Motor neuron (in vitro differentiated cells): Measurements from ENCODE around the gene PCID2. TPM values are rescaled to one million over a fixed set of nuclear protein-coding genes. Genes with fewer than 3 reads are reported as not detected.
"Not testable (repeated sequence)": the region's sequence is repeated elsewhere in the genome, so short reads cannot be mapped to it uniquely, and the experiment has no call there.

ENCODE experiments used
- ATAC-seq, 8 experiments: fragments of 200-7000 bp; cut with Tn5 transposase; replicated peaks in 6 of 8; 2 replicates each; pipeline ENCODE4 v1.8.0; 2021; ENCODE audit warnings: mild to moderate bottlenecking in 8 of 8, moderate library complexity in 8 of 8
- H3K27ac ChIP-seq, 2 donors: fragments of 250-450 bp; sonication (Bioruptor Pico); 2 replicates each; pipeline ENCODE4 v1.9.0; 2021; ENCODE audit warnings: antibody characterized with exemption in 2 of 2, mild to moderate bottlenecking in 2 of 2, moderate library complexity in 1 of 2
- H3K4me1 ChIP-seq, 2 donors: fragments of 250-450 bp; sonication (Bioruptor Pico); replicated peaks in 1 of 2; 2 replicates each; pipeline ENCODE4 v1.6.1; 2021; ENCODE audit warnings: antibody characterized with exemption in 2 of 2, mild to moderate bottlenecking in 2 of 2, moderate library complexity in 1 of 2
- H3K4me3 ChIP-seq, 5 donors: fragments of 250-450 bp; sonication (Bioruptor Pico); 2 replicates each; pipeline ENCODE4 v1.9.0; 2021; ENCODE audit warnings: antibody characterized with exemption in 5 of 5, mild to moderate bottlenecking in 5 of 5, moderate library complexity in 4 of 5
- WGBS, 10 experiments: fragments of 450-650 bp; shearing (Covaris generic); methylation state at CpG; one replicate each; pipeline ENCODE4 v1.0.0; 2022; 5-methylcytosine and 5-hydroxymethylcytosine counted together
- in situ Hi-C, 9 experiments: fragments of 400-800 bp; cut with MboI; loops; one replicate each; pipeline ENCODE4 v1.15.0; 2021; ENCODE audit warnings: low sequenced_read_pairs in 9 of 9, low pct_unique_long_range_greater_than_20kb in 2 of 9; ENCODE audit not compliant: unreplicated experiment in 9 of 9
- total RNA-seq, 8 experiments: library from RNA; unstranded; fragments of 300-600 nt; gene quantifications; 2 replicates each; pipeline versions ENCODE4 v1.2.3 to v1.2.4, GENCODE V29; 2022

Gene PCID2
- 10 to 100 TPM; 24.8 to 89.9 (median 36.3) TPM for total RNA-seq

DNA sequence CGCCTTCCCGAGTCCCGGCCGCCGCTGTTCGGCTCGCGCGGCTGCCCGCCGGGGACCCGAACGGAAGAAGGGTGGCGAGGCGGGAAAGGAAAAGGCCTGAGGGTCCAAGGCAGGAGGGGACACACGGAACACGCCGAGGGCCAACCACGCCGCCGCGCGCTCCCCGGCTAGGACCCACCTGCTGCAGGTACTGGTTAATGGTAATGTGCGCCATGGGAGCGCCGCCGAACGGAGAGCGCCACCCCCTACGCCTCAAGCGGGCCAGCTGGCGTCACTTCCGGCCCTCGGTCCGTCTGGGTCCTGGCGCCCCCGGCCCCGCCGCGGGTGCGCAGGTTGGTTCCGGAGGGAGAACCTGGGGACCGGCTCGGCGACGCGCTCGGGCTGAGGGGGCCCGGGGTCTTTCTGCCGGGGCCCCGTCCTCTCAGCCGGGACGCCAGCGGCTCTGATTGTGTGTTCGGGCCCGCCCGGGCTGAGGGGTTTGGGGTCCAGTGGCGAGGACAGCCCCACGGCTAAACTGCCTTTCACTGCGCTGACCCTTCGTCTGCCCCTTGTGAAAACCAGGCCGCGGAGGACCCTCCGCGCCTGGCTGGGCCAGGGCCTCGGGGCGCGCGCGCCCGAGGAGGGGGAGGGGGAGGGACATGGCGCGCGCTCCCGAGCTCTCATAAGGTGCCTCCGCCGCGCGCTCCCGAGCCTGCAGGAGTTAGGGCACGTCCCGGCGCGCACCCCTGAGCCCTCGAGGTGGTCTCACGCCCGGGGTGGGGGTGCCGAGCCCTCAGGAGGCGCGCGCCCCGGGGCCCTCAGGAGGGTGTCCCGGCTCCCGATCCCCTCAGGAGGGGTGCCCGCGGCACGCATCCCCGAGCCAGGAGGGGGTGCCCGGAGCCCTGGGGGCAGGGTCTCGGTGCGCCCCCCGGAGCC is at the start of gene PCID2:
Gene PCID2, minus strand, starts transcription at position 249 of the 915 bp plus-strand sequence. Its CDS starts 35 bp downstream, at position 214.
- Histone ChIP-seq H3K4me3 (peak within 1 kb of the TSS; percentile 90 to 100 (median 97)), H3K27ac (peak within 1 kb of the TSS; percentile 97 to 98), H3K4me1 (peaks cover 19 to 40% of the 10 kb centered on the region in 2 donors)
- in situ Hi-C loops: no loop called here
- WGBS, 10 experiments: 0% methylated on average over 1 of the region's 103 CpGs; no CpG with 5 or more reads in 8 of the 10 experiments
- peak; percentile 59 to 85 (median 83) for ATAC-seq

DNA sequence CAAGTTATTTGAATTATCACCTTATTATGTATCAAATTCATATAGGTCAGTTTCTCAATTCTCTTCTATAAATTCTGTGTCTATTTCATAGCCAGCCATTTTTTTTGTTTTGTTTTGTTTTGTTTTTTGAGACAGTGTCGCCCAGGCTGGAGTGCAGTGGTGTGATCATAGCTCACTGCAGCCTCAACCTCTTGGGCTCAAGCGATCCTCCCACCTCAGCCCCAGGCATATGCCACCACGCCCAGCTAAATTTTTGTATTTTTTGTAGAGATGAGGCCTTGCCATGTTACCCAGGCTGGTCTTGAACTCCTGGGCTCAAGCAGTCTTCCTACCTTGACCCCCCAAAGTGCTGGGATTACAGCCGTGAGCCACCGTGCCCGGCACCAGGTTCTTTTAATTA is 49.4 kb upstream of the PCID2 start:
- in situ Hi-C loops, H3K27ac ChIP-seq, H3K4me1 ChIP-seq, H3K4me3 ChIP-seq: not testable (repeated sequence)
- WGBS, 10 experiments: 24 to 100% (median 93%) methylated on average over 1 to 6 of the region's 6 CpGs; no CpG with 5 or more reads in 1 of the 10 experiments
- peak in 3 of 8 experiments; percentile 77 to 83 (median 81) for ATAC-seq

GRCh38 chr13:113252516-113253095 is 44.1 kb upstream of the PCID2 start:
- Histone ChIP-seq H3K4me3 (no peak overlapping the region), H3K27ac (no peak overlapping the region), H3K4me1 (no peaks in the 10 kb centered on the region)
- ATAC-seq: no peak
- in situ Hi-C loops: no loop called here
- 80 to 100% (median 94%) methylated on average over 1 to 10 of the region's 11 CpGs; no CpG with 5 or more reads in 2 of the 10 experiments for WGBS, 10 experiments

- peak in 3 of 8 experiments; percentile 96 to 99 (median 99) for ATAC-seq
- in situ Hi-C loops: no loop called here
- H3K27ac ChIP-seq: no peak overlapping the region
- H3K4me1 ChIP-seq: no peaks in the 10 kb centered on the region
- 0 to 86% (median 65%) methylated on average over 1 to 8 of the region's 10 CpGs for WGBS, 10 experiments
- H3K4me3 ChIP-seq: no peak overlapping the region
Measured at GRCh38 chr13:113245849-113246796, 37.7 kb upstream of the PCID2 start.

DNA sequence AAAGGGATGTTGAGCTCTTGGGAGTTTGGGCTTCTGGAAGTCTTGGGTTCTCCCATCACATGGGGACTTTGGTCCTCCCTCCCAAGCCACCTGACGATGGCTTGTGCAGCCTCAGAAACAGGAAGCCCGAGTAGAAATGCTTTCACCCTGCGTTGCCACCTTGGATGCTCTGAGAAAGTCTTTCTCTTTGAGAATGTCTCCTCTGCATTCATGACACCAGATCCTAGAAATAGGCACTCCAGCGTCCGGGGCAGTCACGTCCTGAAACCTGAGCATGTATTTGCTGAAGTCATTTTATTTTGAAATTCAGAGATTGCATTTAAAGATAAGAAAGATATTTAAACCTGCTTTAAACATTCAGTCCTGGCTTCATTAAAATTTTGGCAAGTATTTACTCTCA is 35.4 kb upstream of the PCID2 start:
- Histone ChIP-seq H3K4me3 (no peak overlapping the region), H3K27ac (no peak overlapping the region), H3K4me1 (no peaks in the 10 kb centered on the region)
- ATAC-seq: no peak
- 27 to 96% (median 80%) methylated on average over 1 to 6 of the region's 6 CpGs; no CpG with 5 or more reads in 1 of the 10 experiments for WGBS, 10 experiments
- in situ Hi-C loops: no loop called here

- H3K4me3 ChIP-seq, in situ Hi-C loops, ATAC-seq, H3K27ac ChIP-seq, H3K4me1 ChIP-seq: not testable (repeated sequence)
- WGBS, 10 experiments: 72 to 100% (median 90%) methylated on average over 1 to 7 of the region's 8 CpGs; no CpG with 5 or more reads in 3 of the 10 experiments
Measured at GRCh38 chr13:113241623-113242022, 33.2 kb upstream of the PCID2 start.

DNA sequence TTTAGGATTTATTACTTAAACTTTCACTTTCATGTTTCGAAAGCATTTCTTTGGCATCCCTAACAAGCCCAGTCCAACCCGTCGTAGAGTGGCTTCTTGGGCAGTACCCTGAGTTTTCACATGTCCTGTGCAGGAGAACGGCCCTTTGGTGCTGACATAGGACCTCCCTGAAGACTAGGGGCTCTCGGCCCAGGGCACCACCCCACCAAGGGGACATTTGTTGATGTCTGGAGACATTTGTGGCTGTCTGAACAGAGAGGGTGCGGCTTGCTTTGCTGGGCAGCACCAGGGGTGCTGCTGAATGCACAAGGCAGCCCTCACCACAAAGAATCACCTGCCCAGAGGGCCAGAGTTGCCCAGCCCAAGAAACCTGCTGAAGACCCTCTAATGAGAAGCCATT is 31.5 kb upstream of the PCID2 start:
- H3K27ac ChIP-seq: no peak overlapping the region
- no peak overlapping the region for H3K4me3 ChIP-seq
- ATAC-seq: no peak
- in situ Hi-C loops: no loop called here
- 82 to 100% (median 92%) methylated on average over 1 to 6 of the region's 6 CpGs; no CpG with 5 or more reads in 1 of the 10 experiments for WGBS, 10 experiments
- no peaks in the 10 kb centered on the region for H3K4me1 ChIP-seq

GRCh38 chr13:113239357-113239756 is 30.9 kb upstream of the PCID2 start:
- Histone ChIP-seq H3K27ac (no peak overlapping the region), H3K4me3 (no peak overlapping the region), H3K4me1 (no peaks in the 10 kb centered on the region)
- ATAC-seq: no peak
- 90 to 100% (median 92%) methylated on average over 2 to 3 of the region's 15 CpGs; no CpG with 5 or more reads in 6 of the 10 experiments for WGBS, 10 experiments
- in situ Hi-C loops: no loop called here

DNA sequence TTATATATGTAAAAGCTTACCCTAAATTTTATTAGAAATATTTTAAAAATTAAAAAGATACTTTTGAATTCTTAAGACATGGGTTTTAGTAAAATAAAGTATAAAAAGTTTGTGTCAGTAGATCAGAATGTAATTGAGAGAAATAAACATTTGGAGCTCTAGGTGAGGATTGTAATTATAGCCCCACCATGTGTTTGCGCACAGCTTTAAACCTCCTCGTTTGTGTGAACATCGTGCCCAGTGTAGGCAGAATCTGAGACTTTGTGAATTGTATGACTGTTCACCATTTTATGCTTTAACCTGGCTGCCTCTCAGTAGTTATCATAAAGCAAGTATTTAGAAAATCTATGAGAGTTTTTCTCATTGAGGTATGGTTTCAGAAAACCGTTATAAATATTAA is 30.1 kb upstream of the PCID2 start:
- no peaks in the 10 kb centered on the region for H3K4me1 ChIP-seq
- 36 to 100% (median 90%) methylated on average over 2 to 4 of the region's 4 CpGs; no CpG with 5 or more reads in 2 of the 10 experiments for WGBS, 10 experiments
- ATAC-seq: no peak
- no peak overlapping the region for H3K27ac ChIP-seq
- no peak overlapping the region for H3K4me3 ChIP-seq
- in situ Hi-C loops: no loop called here

GRCh38 chr13:113233101-113233500 is 24.6 kb upstream of the PCID2 start:
- Histone ChIP-seq H3K27ac (no peak overlapping the region), H3K4me1 (no peaks in the 10 kb centered on the region), H3K4me3 (no peak overlapping the region)
- in situ Hi-C loops: no loop called here
- WGBS, 10 experiments: 80 to 100% (median 98%) methylated on average over 1 to 10 of the region's 11 CpGs; no CpG with 5 or more reads in 2 of the 10 experiments
- no peak for ATAC-seq

DNA sequence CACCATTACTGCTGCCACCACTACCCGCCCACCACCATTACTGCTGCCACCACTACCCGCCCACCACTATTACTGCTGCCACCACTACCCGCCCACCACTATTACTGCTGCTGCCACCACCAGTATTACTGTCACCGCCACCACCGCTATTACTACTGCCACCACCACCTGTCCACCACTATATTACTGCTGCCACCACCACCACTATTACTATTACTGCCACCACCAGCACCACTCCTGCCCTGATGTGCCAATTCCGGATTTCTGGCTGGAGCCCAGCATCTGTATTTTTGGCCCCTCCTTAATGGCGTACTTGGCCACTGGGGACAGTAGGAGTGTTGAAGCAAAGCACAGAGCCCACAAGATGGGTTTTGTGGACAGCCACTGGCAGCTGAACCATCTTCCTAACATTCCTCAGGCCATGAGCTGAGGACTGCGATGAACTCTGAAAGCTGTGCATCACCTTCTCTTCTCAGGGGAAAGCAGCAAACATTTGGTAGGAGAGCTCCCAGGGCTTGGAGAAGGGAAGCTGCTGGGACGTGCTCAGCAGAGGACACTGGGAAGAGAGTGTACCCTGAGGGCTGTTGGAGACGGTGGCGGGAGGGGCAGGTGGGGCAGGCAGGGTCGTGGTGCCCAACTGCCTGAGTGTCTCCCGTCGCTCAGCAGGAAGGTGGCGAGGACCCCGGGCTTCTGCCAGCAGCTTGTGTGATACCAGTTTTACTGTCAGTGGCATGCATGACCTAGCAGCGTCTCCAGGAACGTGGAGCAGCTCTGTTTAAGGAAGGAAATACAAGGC is 23.9 kb upstream of the PCID2 start:
- Histone ChIP-seq H3K27ac (no peak overlapping the region), H3K4me3 (no peak overlapping the region), H3K4me1 (no peaks in the 10 kb centered on the region)
- in situ Hi-C loops: no loop called here
- WGBS, 10 experiments: 80 to 100% (median 92%) methylated on average over 1 to 6 of the region's 18 CpGs; no CpG with 5 or more reads in 3 of the 10 experiments
- peak in 1 of 8 experiments; percentile 25 for ATAC-seq
